ENCODE results near the gene MEIOSIN.

The MEIOSIN gene

GRCh38 chr19:45715139-45715538 is 18.1 kb upstream of the MEIOSIN start:
- Histone ChIP-seq H3K36me3 (ENCODE audit: control insufficient read depth, low read length) (peaks cover 32% of the 10 kb centered on the region), H3K27ac (ENCODE audit: low read depth, low read length) (no peak overlapping the region), H3K79me2 (ENCODE audit: control insufficient read depth, low read length) (peaks cover 79% of the 10 kb centered on the region), H3K27me3 (ENCODE audit: control insufficient read depth, low read length) (no peaks in the 10 kb centered on the region), H3K9me2 (replicated peaks; ENCODE audit: control insufficient read depth, low read length) (no peaks in the 10 kb centered on the region), H4K20me1 (ENCODE audit: control insufficient read depth, insufficient read depth, low read depth, low read length) (no peaks in the 10 kb centered on the region), H3K4me3 (ENCODE audit: low read length) (no peak overlapping the region), H3K4me1 (ENCODE audit: control insufficient read depth, low read length) (peaks cover 36% of the 10 kb centered on the region), H3K4me2 (ENCODE audit: low read length) (peak overlapping the region; percentile 68; the same call in 1 of the 2 replicates), H3F3A (ENCODE audit: control insufficient read depth, insufficient read depth) (peaks cover 10% of the 10 kb centered on the region), H3K9me3 (ENCODE audit: control insufficient read depth, insufficient read depth, low read length) (no peaks in the 10 kb centered on the region)
- TF ChIP-seq EZH2phosphoT487 (IDR thresholded peaks at IDR 0.05; ENCODE audit: borderline replicate concordance, low read length) = no peak
- no peak for TF ChIP-seq CTCF (IDR thresholded peaks at IDR 0.05; ENCODE audit: low read depth, low read length, poor library complexity, severe bottlenecking)

- peaks cover 66% of the 10 kb centered on the region for H3K79me2 ChIP-seq (ENCODE audit: control insufficient read depth, low read length)
- peak overlapping the region; percentile 47 for H3K27ac ChIP-seq (ENCODE audit: low read depth, low read length)
- H4K20me1 ChIP-seq (ENCODE audit: control insufficient read depth, insufficient read depth, low read depth, low read length) = no peaks in the 10 kb centered on the region
These were observed 16.7 kb upstream of the MEIOSIN start for GRCh38 chr19:45716359-45717130.

GRCh38 chr19:45717131-45717982 is 15.9 kb upstream of the MEIOSIN start:
- Histone ChIP-seq H3K4me1 (ENCODE audit: control insufficient read depth, low read length) (peaks cover 22% of the 10 kb centered on the region), H3K79me2 (ENCODE audit: control insufficient read depth, low read length) (peaks cover 60% of the 10 kb centered on the region), H3K27ac (ENCODE audit: low read depth, low read length) (peak overlapping the region; percentile 58), H3K4me3 (ENCODE audit: low read length) (peak overlapping the region; percentile 82), H3K36me3 (ENCODE audit: control insufficient read depth, low read length) (peaks cover 17% of the 10 kb centered on the region), H3F3A (ENCODE audit: control insufficient read depth, insufficient read depth) (peaks cover 5% of the 10 kb centered on the region; the same call in 1 of the 2 replicates), H3K4me2 (ENCODE audit: low read length) (peak overlapping the region; percentile 92), H4K20me1 (ENCODE audit: control insufficient read depth, insufficient read depth, low read depth, low read length) (no peaks in the 10 kb centered on the region), H3K9me3 (ENCODE audit: control insufficient read depth, insufficient read depth, low read length) (no peaks in the 10 kb centered on the region), H3K27me3 (ENCODE audit: control insufficient read depth, low read length) (no peaks in the 10 kb centered on the region), H3K9me2 (replicated peaks; ENCODE audit: control insufficient read depth, low read length) (no peaks in the 10 kb centered on the region)
- TF ChIP-seq CTCF (IDR thresholded peaks at IDR 0.05; ENCODE audit: low read depth, low read length, poor library complexity, severe bottlenecking) (no peak), EZH2phosphoT487 (IDR thresholded peaks at IDR 0.05; ENCODE audit: borderline replicate concordance, low read length) (no peak)

More at GRCh38 chr19:45716359-45717130, 16.7 kb upstream of the MEIOSIN start:
- peak; percentile 27 for TF ChIP-seq CTCF (IDR thresholded peaks at IDR 0.05; ENCODE audit: low read depth, low read length, poor library complexity, severe bottlenecking)
- no peak for TF ChIP-seq EZH2phosphoT487 (IDR thresholded peaks at IDR 0.05; ENCODE audit: borderline replicate concordance, low read length)
- H3K9me3 ChIP-seq (ENCODE audit: control insufficient read depth, insufficient read depth, low read length) = no peaks in the 10 kb centered on the region
- H3K4me2 ChIP-seq (ENCODE audit: low read length) = peak overlapping the region; percentile 68
- no peaks in the 10 kb centered on the region for H3K9me2 ChIP-seq (replicated peaks; ENCODE audit: control insufficient read depth, low read length)
- peak overlapping the region; percentile 82 for H3K4me3 ChIP-seq (ENCODE audit: low read length)
- H3K4me1 ChIP-seq (ENCODE audit: control insufficient read depth, low read length) = peaks cover 24% of the 10 kb centered on the region
- H3F3A ChIP-seq (ENCODE audit: control insufficient read depth, insufficient read depth) = peaks cover 5% of the 10 kb centered on the region; the same call in 1 of the 2 replicates
- no peaks in the 10 kb centered on the region for H3K27me3 ChIP-seq (ENCODE audit: control insufficient read depth, low read length)
- H3K36me3 ChIP-seq (ENCODE audit: control insufficient read depth, low read length) = peaks cover 25% of the 10 kb centered on the region
